Uterus (tissue), 4 donors: ENCODE measurements around the gene ATM. TPM values are rescaled to one million over a fixed set of nuclear protein-coding genes. Genes with fewer than 3 reads are reported as not detected.
A peak's percentile ranks its signal among the peaks of the same experiment; 100 is the strongest.
"Not testable (repeated sequence)": the region's sequence is repeated elsewhere in the genome, so short reads cannot be mapped to it uniquely, and the experiment has no call there.

Experiments used
- DNase-seq, 2 donors: peaks; one replicate each; pipeline ENCODE4 v3.0.0-alpha.2; 2019 to 2020
- H3K27ac ChIP-seq, 2 donors: fragments of 200-600 bp; sonication (generic); 1 replicate in 1 of 2; 2 replicates in 1 of 2; pipeline ENCODE4 v1.5.1; 2016 to 2018
- H3K27me3 ChIP-seq, 2 donors: fragments of 200-600 bp; sonication (generic); one replicate each; pipeline ENCODE4 v1.5.1; 2018 to 2019; ENCODE audit warnings: control low read depth in 1 of 2
- H3K36me3 ChIP-seq, 2 donors: fragments of 200-600 bp; sonication (generic); one replicate each; pipeline ENCODE4 v1.5.1; 2019; ENCODE audit warnings: control low read depth in 1 of 2
- H3K4me1 ChIP-seq, 2 donors: fragments of 200-600 bp; sonication (generic); one replicate each; pipeline ENCODE4 v1.5.1; 2018 to 2019; ENCODE audit warnings: control low read depth in 1 of 2
- H3K4me3 ChIP-seq, 2 donors: fragments of 200-600 bp; sonication (generic); 1 replicate in 1 of 2; 2 replicates in 1 of 2; pipeline ENCODE4 v1.5.1; 2018 to 2019; ENCODE audit warnings: mild to moderate bottlenecking in 1 of 2
- H3K9me3 ChIP-seq, 2 donors: fragments of 200-600 bp; sonication (generic); one replicate each; pipeline ENCODE4 v1.5.1; 2019; ENCODE audit warnings: control low read depth in 1 of 2
- POLR2A ChIP-seq, 2 donors: fragments of 450-650 bp; IDR thresholded peaks; one replicate each; pipeline ENCODE4 v1.6.1; 2016; ENCODE audit warnings: antibody characterized with exemption in 2 of 2, mild to moderate bottlenecking in 1 of 2, moderate library complexity in 1 of 2
- intact Hi-C: fragments of 100-400 bp; cut with DNase I; formaldehyde crosslinking; loops from one replicate; pipeline ENCODE4 v1.15.1; 2023; ENCODE audit warnings: low total_unique reads
- total RNA-seq, 4 donors: library from RNA; depleted of rRNA in 3 of 4; stranded (reverse); fragments of >200 nt in 3 of 4; gene quantifications; one replicate each; pipeline versions ENCODE4 v1.1.0 to v1.2.4, GENCODE V29; 2014 to 2023
- TF ChIP-seq, protein P1 (sequence below), 4 experiments: fragments of 200-600 bp in 2 of 4; fragments of 450-650 bp in 2 of 4; sonication (generic) in 2 of 4; IDR thresholded peaks; one replicate each; pipeline ENCODE4 v1.5.1; 2016 to 2019; ENCODE audit warnings: antibody characterized with exemption in 4 of 4, mild to moderate bottlenecking in 2 of 4, moderate library complexity in 1 of 4
- donor health status: DM: yes; HTN: yes; CAD: no.

Gene ATM
- total RNA-seq, 4 donors from 2014 or later, result 51.2 to 196 (median 132) TPM

GRCh38 chr11:108278546-108278945 is 55.7 kb downstream of the ATM start:
- H3K9me3 ChIP-seq, result no peaks in the 10 kb centered on the region
- no peaks in the 10 kb centered on the region for H3K4me1 ChIP-seq
- H3K27me3 ChIP-seq, result no peaks in the 10 kb centered on the region
- TF ChIP-seq, protein P1, sequence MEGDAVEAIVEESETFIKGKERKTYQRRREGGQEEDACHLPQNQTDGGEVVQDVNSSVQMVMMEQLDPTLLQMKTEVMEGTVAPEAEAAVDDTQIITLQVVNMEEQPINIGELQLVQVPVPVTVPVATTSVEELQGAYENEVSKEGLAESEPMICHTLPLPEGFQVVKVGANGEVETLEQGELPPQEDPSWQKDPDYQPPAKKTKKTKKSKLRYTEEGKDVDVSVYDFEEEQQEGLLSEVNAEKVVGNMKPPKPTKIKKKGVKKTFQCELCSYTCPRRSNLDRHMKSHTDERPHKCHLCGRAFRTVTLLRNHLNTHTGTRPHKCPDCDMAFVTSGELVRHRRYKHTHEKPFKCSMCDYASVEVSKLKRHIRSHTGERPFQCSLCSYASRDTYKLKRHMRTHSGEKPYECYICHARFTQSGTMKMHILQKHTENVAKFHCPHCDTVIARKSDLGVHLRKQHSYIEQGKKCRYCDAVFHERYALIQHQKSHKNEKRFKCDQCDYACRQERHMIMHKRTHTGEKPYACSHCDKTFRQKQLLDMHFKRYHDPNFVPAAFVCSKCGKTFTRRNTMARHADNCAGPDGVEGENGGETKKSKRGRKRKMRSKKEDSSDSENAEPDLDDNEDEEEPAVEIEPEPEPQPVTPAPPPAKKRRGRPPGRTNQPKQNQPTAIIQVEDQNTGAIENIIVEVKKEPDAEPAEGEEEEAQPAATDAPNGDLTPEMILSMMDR (IDR thresholded peaks at IDR 0.05), result no peak
- no peak for TF ChIP-seq POLR2A (IDR thresholded peaks at IDR 0.05)
- no peak overlapping the region for H3K4me3 ChIP-seq
- peak overlapping the region; percentile 30 to 33 for H3K27ac ChIP-seq
- no peaks in the 10 kb centered on the region for H3K36me3 ChIP-seq
- intact Hi-C loops, result no loop called here
- no peak for DNase-seq

GRCh38 chr11:108278954-108279353 is 56.1 kb downstream of the ATM start:
- Histone ChIP-seq H3K9me3 (no peaks in the 10 kb centered on the region), H3K4me3 (no peak overlapping the region), H3K4me1 (no peaks in the 10 kb centered on the region), H3K27ac (peak overlapping the region; percentile 30 to 33), H3K27me3 (no peaks in the 10 kb centered on the region), H3K36me3 (no peaks in the 10 kb centered on the region)
- TF ChIP-seq POLR2A (IDR thresholded peaks at IDR 0.05), result no peak
- TF ChIP-seq, protein P1 (IDR thresholded peaks at IDR 0.05), result no peak
- intact Hi-C loops, result no loop called here
- DNase-seq, result no peak

DNA sequence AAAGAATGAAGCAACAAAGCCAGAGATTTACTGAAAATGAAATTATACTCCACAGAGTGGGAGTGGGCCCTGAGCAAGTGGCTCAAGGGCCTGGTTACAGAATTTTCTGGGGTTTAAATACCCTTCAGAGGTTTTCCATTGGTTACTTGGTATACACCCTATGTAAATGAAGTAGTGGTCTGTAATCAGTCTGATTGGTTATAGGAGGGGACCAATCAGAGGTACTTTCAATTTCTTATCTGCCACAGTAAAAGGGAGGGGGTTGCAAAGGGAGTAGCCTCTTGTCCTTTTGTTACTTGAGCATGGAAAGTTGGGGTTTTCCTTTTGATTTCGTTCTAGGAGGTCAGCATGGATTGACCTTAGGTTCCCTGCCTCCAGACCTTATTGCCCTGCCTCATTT is 63.5 kb downstream of the ATM start:
- intact Hi-C loops, result no loop called here
- DNase-seq, result no peak
- H3K9me3 ChIP-seq, result no peaks in the 10 kb centered on the region
- no peaks in the 10 kb centered on the region for H3K27me3 ChIP-seq
- H3K36me3 ChIP-seq, result no peaks in the 10 kb centered on the region
- no peak overlapping the region for H3K27ac ChIP-seq
- H3K4me1 ChIP-seq, result no peaks in the 10 kb centered on the region
- TF ChIP-seq, protein P1 (IDR thresholded peaks at IDR 0.05), result no peak
- TF ChIP-seq POLR2A (IDR thresholded peaks at IDR 0.05), result no peak
- H3K4me3 ChIP-seq, result no peak overlapping the region

DNA sequence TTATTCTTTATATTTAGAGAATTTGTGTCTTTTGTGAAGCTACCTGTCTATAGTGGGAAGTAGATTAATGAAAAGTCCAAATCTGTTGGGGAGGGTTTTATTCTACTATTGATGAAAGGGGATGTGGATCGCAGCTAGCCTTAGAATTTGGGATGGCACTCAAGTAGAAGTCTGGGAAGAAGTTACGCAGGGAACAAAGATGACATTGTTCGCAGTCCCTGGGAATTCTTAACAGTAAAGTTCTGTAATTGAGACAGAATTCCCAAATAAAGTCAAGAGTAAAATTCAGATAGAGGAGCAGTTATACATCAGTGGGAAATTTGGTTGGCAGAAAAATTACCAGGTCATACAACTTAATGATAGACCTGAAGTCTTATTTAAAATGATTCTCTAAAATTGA is 64.1 kb downstream of the ATM start:
- no peak overlapping the region for H3K4me3 ChIP-seq
- no peak for DNase-seq
- intact Hi-C loops, result no loop called here
- H3K27ac ChIP-seq, result no peak overlapping the region
- H3K36me3 ChIP-seq, result no peaks in the 10 kb centered on the region
- no peaks in the 10 kb centered on the region for H3K9me3 ChIP-seq
- TF ChIP-seq, protein P1 (IDR thresholded peaks at IDR 0.05), result no peak
- no peak for TF ChIP-seq POLR2A (IDR thresholded peaks at IDR 0.05)
- H3K27me3 ChIP-seq, result no peaks in the 10 kb centered on the region
- no peaks in the 10 kb centered on the region for H3K4me1 ChIP-seq

DNA sequence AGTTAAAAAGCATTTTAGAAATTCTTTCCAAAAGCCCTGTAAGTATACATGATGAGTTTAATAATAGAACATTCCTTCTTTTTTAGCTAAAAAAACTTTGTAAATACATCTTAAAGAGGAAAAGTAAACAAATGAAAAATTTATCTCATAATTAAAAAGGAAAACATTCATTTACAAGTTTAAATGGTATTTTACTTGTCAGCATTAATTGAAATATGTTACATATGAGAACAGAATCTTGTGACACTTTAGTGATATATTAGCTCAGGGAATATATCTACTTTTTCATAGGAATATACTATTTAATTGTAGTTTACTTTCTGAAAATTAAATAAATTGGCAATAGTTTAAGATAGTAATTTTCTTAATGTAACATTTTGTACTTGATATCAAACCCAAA is 66.2 kb downstream of the ATM start:
- DNase-seq, intact Hi-C loops, H3K36me3 ChIP-seq, H3K27me3 ChIP-seq, H3K4me1 ChIP-seq, H3K9me3 ChIP-seq, H3K27ac ChIP-seq, H3K4me3 ChIP-seq: not testable (repeated sequence)

DNA sequence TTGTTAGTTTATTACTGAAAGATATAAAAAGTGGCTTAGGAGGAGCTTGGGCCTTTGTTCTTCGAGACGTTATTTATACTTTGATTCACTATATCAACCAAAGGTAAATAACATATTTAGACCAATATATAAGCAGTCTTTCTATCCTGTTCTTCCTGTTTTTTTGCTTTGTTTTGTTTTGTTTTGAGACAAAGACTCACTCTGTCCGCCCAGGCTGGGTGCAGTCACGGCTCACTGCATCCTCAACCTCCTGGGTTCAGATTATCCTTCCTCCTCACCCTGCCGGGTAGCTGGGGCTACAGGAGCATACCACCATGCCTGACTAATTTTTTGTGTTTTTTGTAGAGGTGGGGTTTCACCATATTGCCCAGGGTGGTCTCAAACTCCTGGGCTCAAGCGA is 66.8 kb downstream of the ATM start:
- H3K27me3 ChIP-seq, result no peaks in the 10 kb centered on the region
- no peak for DNase-seq
- no peak for TF ChIP-seq POLR2A (IDR thresholded peaks at IDR 0.05)
- TF ChIP-seq, protein P1 (IDR thresholded peaks at IDR 0.05), result no peak
- H3K36me3 ChIP-seq, result no peaks in the 10 kb centered on the region
- no peaks in the 10 kb centered on the region for H3K4me1 ChIP-seq
- no peak overlapping the region for H3K4me3 ChIP-seq
- intact Hi-C loops, result no loop called here
- H3K9me3 ChIP-seq, result no peaks in the 10 kb centered on the region
- H3K27ac ChIP-seq, result no peak overlapping the region
